SK-N-SH (cell line): ENCODE measurements around the gene TMEM161B.

Experiments used
- EZH2phosphoT487 ChIP-seq: fragments of 200-600 bp; sonication (generic); IDR thresholded peaks from 2 replicates; pipeline ENCODE4 v1.6.1; 2017; ENCODE audit warnings: low read depth, mixed run types, mild to moderate bottlenecking, antibody characterized with exemption, moderate library complexity, borderline replicate concordance
- FOSL2 ChIP-seq: IDR thresholded peaks from 2 replicates; pipeline ENCODE4 v1.4.0; 2012; ENCODE audit warnings: low read depth, mild to moderate bottlenecking, moderate library complexity, borderline replicate concordance
- GATA2 ChIP-seq: sonication (generic); formaldehyde crosslinking; IDR thresholded peaks from 2 replicates; pipeline ENCODE4 v1.5.0; 2020; ENCODE audit warnings: mild to moderate bottlenecking, missing genetic modification reagents
- JUND ChIP-seq: IDR thresholded peaks from 2 replicates; pipeline ENCODE4 v1.4.0; 2012
- NFIC ChIP-seq: IDR thresholded peaks from 2 replicates; pipeline ENCODE4 v1.4.0; 2012; ENCODE audit warnings: borderline replicate concordance
- POLR2AphosphoS5 ChIP-seq: IDR thresholded peaks from 2 replicates; pipeline ENCODE4 v1.6.1; 2012; ENCODE audit warnings: low read depth, low read length
- TF ChIP-seq, protein P1 (sequence below): IDR thresholded peaks from 2 replicates; pipeline ENCODE4 v1.6.1; 2012; ENCODE audit warnings: mild to moderate bottlenecking, low read depth, low read length, moderate library complexity
- TF ChIP-seq, protein P2 (sequence below): fragments of 200-600 bp; sonication (generic); IDR thresholded peaks from 2 replicates; pipeline ENCODE4 v1.6.1; 2017; ENCODE audit warnings: antibody characterized with exemption, mild to moderate bottlenecking, moderate library complexity
- TF ChIP-seq, protein P3 (sequence below): IDR thresholded peaks from 2 replicates; pipeline ENCODE4 v1.4.0; 2012; ENCODE audit warnings: low read depth, borderline replicate concordance

DNA sequence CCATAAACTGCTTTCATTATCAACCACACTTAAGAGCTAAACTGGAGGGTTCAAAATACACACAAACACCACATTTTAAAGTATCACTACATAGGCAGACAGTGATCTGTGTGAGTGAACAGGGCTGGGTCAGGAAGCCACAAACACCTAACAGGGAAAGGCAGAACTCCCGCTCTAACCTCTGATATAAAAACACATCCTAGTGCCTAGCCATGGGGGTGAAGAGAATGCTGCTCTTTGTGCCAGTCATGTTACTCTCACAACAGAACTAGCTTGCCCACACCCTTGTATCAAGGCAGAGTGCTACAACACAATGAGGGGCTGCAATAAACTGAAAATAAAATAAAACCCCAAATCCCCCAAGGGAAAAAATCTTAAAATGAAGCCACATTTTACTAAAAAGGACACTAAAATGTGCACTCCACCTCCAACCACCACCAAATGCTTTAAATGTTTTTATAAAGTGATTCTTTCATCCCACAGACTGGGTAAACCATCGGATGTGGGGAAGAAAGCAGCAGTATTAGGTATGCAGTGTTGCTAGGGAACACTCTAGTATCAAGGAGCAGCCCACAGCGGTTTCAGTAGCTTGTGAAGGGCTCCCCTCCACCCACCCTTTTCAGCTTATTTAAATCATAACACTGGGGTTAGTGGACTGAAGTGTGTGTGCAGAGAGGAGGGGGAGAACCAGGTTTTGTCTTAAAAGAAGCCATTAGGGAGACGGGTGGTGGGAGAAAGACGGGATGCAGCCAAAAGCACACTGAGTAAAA, 64.5 kb downstream of the TMEM161B start:
- TF ChIP-seq FOSL2, result no peak
- TF ChIP-seq, protein P1, sequence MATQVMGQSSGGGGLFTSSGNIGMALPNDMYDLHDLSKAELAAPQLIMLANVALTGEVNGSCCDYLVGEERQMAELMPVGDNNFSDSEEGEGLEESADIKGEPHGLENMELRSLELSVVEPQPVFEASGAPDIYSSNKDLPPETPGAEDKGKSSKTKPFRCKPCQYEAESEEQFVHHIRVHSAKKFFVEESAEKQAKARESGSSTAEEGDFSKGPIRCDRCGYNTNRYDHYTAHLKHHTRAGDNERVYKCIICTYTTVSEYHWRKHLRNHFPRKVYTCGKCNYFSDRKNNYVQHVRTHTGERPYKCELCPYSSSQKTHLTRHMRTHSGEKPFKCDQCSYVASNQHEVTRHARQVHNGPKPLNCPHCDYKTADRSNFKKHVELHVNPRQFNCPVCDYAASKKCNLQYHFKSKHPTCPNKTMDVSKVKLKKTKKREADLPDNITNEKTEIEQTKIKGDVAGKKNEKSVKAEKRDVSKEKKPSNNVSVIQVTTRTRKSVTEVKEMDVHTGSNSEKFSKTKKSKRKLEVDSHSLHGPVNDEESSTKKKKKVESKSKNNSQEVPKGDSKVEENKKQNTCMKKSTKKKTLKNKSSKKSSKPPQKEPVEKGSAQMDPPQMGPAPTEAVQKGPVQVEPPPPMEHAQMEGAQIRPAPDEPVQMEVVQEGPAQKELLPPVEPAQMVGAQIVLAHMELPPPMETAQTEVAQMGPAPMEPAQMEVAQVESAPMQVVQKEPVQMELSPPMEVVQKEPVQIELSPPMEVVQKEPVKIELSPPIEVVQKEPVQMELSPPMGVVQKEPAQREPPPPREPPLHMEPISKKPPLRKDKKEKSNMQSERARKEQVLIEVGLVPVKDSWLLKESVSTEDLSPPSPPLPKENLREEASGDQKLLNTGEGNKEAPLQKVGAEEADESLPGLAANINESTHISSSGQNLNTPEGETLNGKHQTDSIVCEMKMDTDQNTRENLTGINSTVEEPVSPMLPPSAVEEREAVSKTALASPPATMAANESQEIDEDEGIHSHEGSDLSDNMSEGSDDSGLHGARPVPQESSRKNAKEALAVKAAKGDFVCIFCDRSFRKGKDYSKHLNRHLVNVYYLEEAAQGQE, result no peak
- TF ChIP-seq, protein P2, sequence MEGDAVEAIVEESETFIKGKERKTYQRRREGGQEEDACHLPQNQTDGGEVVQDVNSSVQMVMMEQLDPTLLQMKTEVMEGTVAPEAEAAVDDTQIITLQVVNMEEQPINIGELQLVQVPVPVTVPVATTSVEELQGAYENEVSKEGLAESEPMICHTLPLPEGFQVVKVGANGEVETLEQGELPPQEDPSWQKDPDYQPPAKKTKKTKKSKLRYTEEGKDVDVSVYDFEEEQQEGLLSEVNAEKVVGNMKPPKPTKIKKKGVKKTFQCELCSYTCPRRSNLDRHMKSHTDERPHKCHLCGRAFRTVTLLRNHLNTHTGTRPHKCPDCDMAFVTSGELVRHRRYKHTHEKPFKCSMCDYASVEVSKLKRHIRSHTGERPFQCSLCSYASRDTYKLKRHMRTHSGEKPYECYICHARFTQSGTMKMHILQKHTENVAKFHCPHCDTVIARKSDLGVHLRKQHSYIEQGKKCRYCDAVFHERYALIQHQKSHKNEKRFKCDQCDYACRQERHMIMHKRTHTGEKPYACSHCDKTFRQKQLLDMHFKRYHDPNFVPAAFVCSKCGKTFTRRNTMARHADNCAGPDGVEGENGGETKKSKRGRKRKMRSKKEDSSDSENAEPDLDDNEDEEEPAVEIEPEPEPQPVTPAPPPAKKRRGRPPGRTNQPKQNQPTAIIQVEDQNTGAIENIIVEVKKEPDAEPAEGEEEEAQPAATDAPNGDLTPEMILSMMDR, result no peak
- no peak for TF ChIP-seq POLR2AphosphoS5
- TF ChIP-seq NFIC, result no peak
- TF ChIP-seq EZH2phosphoT487, result no peak
- TF ChIP-seq, protein P3, sequence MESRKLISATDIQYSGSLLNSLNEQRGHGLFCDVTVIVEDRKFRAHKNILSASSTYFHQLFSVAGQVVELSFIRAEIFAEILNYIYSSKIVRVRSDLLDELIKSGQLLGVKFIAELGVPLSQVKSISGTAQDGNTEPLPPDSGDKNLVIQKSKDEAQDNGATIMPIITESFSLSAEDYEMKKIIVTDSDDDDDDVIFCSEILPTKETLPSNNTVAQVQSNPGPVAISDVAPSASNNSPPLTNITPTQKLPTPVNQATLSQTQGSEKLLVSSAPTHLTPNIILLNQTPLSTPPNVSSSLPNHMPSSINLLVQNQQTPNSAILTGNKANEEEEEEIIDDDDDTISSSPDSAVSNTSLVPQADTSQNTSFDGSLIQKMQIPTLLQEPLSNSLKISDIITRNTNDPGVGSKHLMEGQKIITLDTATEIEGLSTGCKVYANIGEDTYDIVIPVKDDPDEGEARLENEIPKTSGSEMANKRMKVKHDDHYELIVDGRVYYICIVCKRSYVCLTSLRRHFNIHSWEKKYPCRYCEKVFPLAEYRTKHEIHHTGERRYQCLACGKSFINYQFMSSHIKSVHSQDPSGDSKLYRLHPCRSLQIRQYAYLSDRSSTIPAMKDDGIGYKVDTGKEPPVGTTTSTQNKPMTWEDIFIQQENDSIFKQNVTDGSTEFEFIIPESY, result no peak
- no peak for TF ChIP-seq JUND
- no peak for TF ChIP-seq GATA2 (CRISPR knock-in tag)
